Activated CD8-positive, alpha-beta T cell treated with anti-CD3 and anti-CD28 coated beads for 36 hours (primary cell): ENCODE measurements around the gene ATAD3B. TPM values are rescaled to one million over a fixed set of nuclear protein-coding genes. Genes with fewer than 3 reads are reported as not detected.
"Not testable (repeated sequence)": the region's sequence is repeated elsewhere in the genome, so short reads cannot be mapped to it uniquely, and the experiment has no call there.

Experiments used
- ATAC-seq: fragments of 200-7000 bp; cut with Tn5 transposase; one replicate; pipeline ENCODE4 v1.10.0; 2021; ENCODE audit warnings: mild to moderate bottlenecking, moderate library complexity
- CTCF ChIA-PET: fragments of 350-600 bp; sonication (Branson Sonifier 250); formaldehyde crosslinking; loops from one replicate; lab custom pipeline; 2021; ENCODE audit warnings: antibody characterized with exemption; lab: Charles Lee
- POLR2A ChIA-PET: fragments of 350-600 bp; sonication (Branson Sonifier 250); formaldehyde crosslinking; loops from one replicate; lab custom pipeline; 2021; ENCODE audit warnings: antibody characterized with exemption; lab: Charles Lee
- DNase-seq: peaks from one replicate; pipeline ENCODE4 v3.0.0-alpha.2; 2020
- H3K27ac Mint-ChIP-seq: one replicate; pipeline ENCODE4 v1.8.0; 2021; ENCODE audit warnings: mild to moderate bottlenecking, mixed read lengths
- H3K27me3 Mint-ChIP-seq: one replicate; pipeline ENCODE4 v1.8.0; 2021; ENCODE audit warnings: mixed read lengths
- H3K36me3 Mint-ChIP-seq: one replicate; pipeline ENCODE4 v1.8.0; 2021; ENCODE audit warnings: low read depth, mixed read lengths
- H3K4me1 Mint-ChIP-seq: one replicate; pipeline ENCODE4 v1.8.0; 2021; ENCODE audit warnings: low read depth, mixed read lengths
- H3K4me3 Mint-ChIP-seq: one replicate; pipeline ENCODE4 v1.8.0; 2021; ENCODE audit warnings: mild to moderate bottlenecking, moderate library complexity, mixed read lengths
- H3K9me3 Mint-ChIP-seq: one replicate; pipeline ENCODE4 v1.8.0; 2021; ENCODE audit warnings: mixed read lengths
- intact Hi-C: fragments of 100-400 bp; cut with micrococcal nuclease; formaldehyde crosslinking; loops from one replicate; pipeline ENCODE4 v1.10.0; 2022
- total RNA-seq, 2 experiments: library from RNA; stranded (reverse); gene quantifications; one replicate each; pipeline ENCODE4 v1.2.3, GENCODE V29; 2021
- TF ChIP-seq, protein P1 (sequence below): fragments of 200-600 bp; IDR thresholded peaks from one replicate; pipeline ENCODE4 v1.8.0; 2022; ENCODE audit warnings: antibody characterized with exemption, mild to moderate bottlenecking

ATAD3B gene
- total RNA-seq, 2 experiments from 2014 or later, result 42.5 to 48.1 TPM

DNA sequence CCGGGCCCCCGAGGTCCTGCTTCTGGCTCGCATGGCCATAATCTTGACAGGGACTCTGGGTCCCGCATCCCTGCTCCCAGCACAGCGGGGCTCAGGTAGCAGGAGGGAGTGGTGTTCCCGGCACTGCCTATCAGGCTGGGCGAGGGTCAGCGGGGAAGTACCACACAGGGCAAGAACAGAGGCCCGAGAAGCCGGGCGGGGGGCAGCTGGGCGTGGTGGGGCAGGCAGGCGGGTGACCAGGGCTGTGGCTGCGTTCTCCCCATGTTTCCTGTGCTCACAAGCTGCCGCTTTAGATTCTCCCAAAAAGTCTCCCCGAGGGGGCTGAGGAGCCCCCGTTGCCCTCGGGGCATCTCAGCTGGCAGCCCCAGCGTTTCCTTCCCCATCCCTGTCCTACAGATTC lies 18.3 kb downstream of the ATAD3B start:
- POLR2A ChIA-PET, result no interaction called here
- Mint-ChIP-seq H3K27me3 (no peaks in the 10 kb centered on the region), H3K27ac (no peak overlapping the region), H3K36me3 (peaks cover 54% of the 10 kb centered on the region), H3K4me1 (no peaks in the 10 kb centered on the region), H3K4me3 (no peak overlapping the region), H3K9me3 (peaks cover 6% of the 10 kb centered on the region)
- TF ChIP-seq, protein P1, sequence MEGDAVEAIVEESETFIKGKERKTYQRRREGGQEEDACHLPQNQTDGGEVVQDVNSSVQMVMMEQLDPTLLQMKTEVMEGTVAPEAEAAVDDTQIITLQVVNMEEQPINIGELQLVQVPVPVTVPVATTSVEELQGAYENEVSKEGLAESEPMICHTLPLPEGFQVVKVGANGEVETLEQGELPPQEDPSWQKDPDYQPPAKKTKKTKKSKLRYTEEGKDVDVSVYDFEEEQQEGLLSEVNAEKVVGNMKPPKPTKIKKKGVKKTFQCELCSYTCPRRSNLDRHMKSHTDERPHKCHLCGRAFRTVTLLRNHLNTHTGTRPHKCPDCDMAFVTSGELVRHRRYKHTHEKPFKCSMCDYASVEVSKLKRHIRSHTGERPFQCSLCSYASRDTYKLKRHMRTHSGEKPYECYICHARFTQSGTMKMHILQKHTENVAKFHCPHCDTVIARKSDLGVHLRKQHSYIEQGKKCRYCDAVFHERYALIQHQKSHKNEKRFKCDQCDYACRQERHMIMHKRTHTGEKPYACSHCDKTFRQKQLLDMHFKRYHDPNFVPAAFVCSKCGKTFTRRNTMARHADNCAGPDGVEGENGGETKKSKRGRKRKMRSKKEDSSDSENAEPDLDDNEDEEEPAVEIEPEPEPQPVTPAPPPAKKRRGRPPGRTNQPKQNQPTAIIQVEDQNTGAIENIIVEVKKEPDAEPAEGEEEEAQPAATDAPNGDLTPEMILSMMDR, result no peak
- ATAC-seq (no peak), DNase-seq (no peak)
- CTCF ChIA-PET, result no interaction called here
- intact Hi-C loops, result no loop called here

- POLR2A ChIA-PET, result interaction anchor here (1.7 kb wide), 1 partner anchor 65 kb away, joined by 4 read pairs; no protein-coding TSS in a partner anchor
- no peak overlapping the region for H3K27ac Mint-ChIP-seq
- peaks cover 54% of the 10 kb centered on the region for H3K36me3 Mint-ChIP-seq
- TF ChIP-seq, protein P1, result no peak
- DNase-seq (no peak), ATAC-seq (no peak)
- no peaks in the 10 kb centered on the region for H3K4me1 Mint-ChIP-seq
- H3K9me3 Mint-ChIP-seq, result peaks cover 6% of the 10 kb centered on the region
- CTCF ChIA-PET, result no interaction called here
- intact Hi-C loops, result no loop called here
- no peaks in the 10 kb centered on the region for H3K27me3 Mint-ChIP-seq
- no peak overlapping the region for H3K4me3 Mint-ChIP-seq
Measured at GRCh38 chr1:1490633-1491230, 19.2 kb downstream of the ATAD3B start.

GRCh38 chr1:1491601-1492000 lies 20.0 kb downstream of the ATAD3B start:
- POLR2A ChIA-PET, result interaction anchor here (1.7 kb wide), 1 partner anchor 64 kb away, joined by 4 read pairs; no protein-coding TSS in a partner anchor
- no peak overlapping the region for H3K27ac Mint-ChIP-seq
- H3K27me3 Mint-ChIP-seq, result no peaks in the 10 kb centered on the region
- CTCF ChIA-PET, result no interaction called here
- H3K36me3 Mint-ChIP-seq, result peaks cover 55% of the 10 kb centered on the region
- ATAC-seq, result no peak
- no peak overlapping the region for H3K4me3 Mint-ChIP-seq
- no peaks in the 10 kb centered on the region for H3K4me1 Mint-ChIP-seq
- intact Hi-C loops, result no loop called here
- no peak for DNase-seq
- H3K9me3 Mint-ChIP-seq, result peaks cover 6% of the 10 kb centered on the region
- TF ChIP-seq, protein P1, result no peak

GRCh38 chr1:1494311-1494710 lies 22.7 kb downstream of the ATAD3B start:
- CTCF ChIA-PET, result interaction anchor here (1.7 kb wide), 1 partner anchor 10 kb away, joined by 5 read pairs; no protein-coding TSS in a partner anchor
- H3K27me3 Mint-ChIP-seq, intact Hi-C loops, H3K9me3 Mint-ChIP-seq, H3K4me3 Mint-ChIP-seq, ATAC-seq, DNase-seq, H3K27ac Mint-ChIP-seq, H3K4me1 Mint-ChIP-seq: not testable (repeated sequence)
- H3K36me3 Mint-ChIP-seq, result peaks cover 45% of the 10 kb centered on the region
- POLR2A ChIA-PET, result interaction anchor here (1.8 kb wide), 1 partner anchor 10 kb away, joined by 5 read pairs; no protein-coding TSS in a partner anchor

DNA sequence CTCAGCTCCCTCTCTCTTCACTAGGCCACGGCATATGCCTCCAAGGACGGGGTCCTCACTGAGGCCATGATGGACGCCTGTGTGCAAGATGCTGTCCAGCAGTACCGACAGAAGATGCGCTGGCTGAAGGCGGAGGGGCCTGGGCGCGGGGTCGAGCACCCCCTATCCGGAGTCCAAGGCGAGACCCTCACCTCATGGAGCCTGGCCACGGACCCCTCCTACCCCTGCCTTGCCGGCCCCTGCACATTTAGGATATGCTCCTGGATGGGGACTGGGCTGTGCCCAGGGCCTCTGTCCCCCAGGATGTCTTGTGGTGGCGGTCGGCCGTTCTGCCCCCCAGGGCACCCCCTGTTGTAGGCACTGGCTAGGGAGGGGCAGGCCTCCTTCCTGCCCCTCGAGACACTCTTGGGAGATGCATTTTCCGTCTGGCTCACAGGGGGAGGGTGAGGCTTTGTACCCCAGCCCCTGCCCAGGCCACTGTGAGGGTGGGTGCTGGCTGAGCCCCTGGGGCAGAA lies 24.0 kb downstream of the ATAD3B start:
- H3K27me3 Mint-ChIP-seq, result not testable (repeated sequence)
- POLR2A ChIA-PET, result interaction anchor here (1.1 kb wide), 1 partner anchor 9 kb away, joined by 3 read pairs; no protein-coding TSS in a partner anchor

More for the DNA sequence above, 24.0 kb downstream of the ATAD3B start:
- H3K4me1 Mint-ChIP-seq, CTCF ChIA-PET, intact Hi-C loops, H3K4me3 Mint-ChIP-seq, DNase-seq, H3K9me3 Mint-ChIP-seq, ATAC-seq, H3K27ac Mint-ChIP-seq: not testable (repeated sequence)
- peaks cover 34% of the 10 kb centered on the region for H3K36me3 Mint-ChIP-seq
